Measurements from ENCODE around the gene ALDOB.

DNA sequence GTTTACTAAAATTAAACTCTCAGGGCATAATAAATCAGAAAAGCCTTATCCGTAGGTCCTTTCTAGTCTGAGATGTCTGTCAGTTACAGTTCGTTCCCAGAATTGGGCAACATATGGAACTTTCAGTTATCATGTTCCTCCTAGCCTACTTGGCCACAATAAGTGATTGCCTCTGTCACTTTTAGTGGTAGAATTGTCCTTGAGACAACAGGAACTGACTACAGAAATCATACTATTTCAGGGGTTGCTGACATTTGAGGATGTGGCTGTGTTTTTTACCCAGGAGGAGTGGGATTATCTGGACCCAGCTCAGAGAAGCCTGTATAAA, 36.0 kb downstream of the ALDOB start:
- TF ChIP-seq, protein P1, sequence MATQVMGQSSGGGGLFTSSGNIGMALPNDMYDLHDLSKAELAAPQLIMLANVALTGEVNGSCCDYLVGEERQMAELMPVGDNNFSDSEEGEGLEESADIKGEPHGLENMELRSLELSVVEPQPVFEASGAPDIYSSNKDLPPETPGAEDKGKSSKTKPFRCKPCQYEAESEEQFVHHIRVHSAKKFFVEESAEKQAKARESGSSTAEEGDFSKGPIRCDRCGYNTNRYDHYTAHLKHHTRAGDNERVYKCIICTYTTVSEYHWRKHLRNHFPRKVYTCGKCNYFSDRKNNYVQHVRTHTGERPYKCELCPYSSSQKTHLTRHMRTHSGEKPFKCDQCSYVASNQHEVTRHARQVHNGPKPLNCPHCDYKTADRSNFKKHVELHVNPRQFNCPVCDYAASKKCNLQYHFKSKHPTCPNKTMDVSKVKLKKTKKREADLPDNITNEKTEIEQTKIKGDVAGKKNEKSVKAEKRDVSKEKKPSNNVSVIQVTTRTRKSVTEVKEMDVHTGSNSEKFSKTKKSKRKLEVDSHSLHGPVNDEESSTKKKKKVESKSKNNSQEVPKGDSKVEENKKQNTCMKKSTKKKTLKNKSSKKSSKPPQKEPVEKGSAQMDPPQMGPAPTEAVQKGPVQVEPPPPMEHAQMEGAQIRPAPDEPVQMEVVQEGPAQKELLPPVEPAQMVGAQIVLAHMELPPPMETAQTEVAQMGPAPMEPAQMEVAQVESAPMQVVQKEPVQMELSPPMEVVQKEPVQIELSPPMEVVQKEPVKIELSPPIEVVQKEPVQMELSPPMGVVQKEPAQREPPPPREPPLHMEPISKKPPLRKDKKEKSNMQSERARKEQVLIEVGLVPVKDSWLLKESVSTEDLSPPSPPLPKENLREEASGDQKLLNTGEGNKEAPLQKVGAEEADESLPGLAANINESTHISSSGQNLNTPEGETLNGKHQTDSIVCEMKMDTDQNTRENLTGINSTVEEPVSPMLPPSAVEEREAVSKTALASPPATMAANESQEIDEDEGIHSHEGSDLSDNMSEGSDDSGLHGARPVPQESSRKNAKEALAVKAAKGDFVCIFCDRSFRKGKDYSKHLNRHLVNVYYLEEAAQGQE (IDR thresholded peaks at IDR 0.05; ENCODE audit: low read depth) = no peak
- TF ChIP-seq TCF12 (IDR thresholded peaks at IDR 0.05; ENCODE audit: low read depth) = no peak
- TF ChIP-seq YY1 (IDR thresholded peaks at IDR 0.05; ENCODE audit: low read depth) = no peak
- no peak for TF ChIP-seq CREB1 (IDR thresholded peaks at IDR 0.05; ENCODE audit: low read depth)

Data from Ishikawa (cell line).